HTERT RPE-1 (cell line): ENCODE measurements around the gene SIGLEC5.
"Not testable (repeated sequence)": the region's sequence is repeated elsewhere in the genome, so short reads cannot be mapped to it uniquely, and the experiment has no call there.

Experiments used
- in situ Hi-C: fragments of 300-500 bp; cut with MboI; formaldehyde crosslinking; loops from 4 replicates; pipeline ENCODE4 v1.14.3; 2020; ENCODE audit warnings: low sequenced_read_pairs

SIGLEC5 gene

GRCh38 chr19:51630315-51630714 is at the start of gene SIGLEC5:
TSS of gene SIGLEC5 (minus strand) at chr19:51630401. CDS start at chr19:51630335, 66 bp downstream.
- in situ Hi-C loops, result not testable (repeated sequence)

- in situ Hi-C loops, result no loop called here
These were observed 46.4 kb upstream of the SIGLEC5 start for GRCh38 chr19:51676566-51677083.

- in situ Hi-C loops, result not testable (repeated sequence)
These were observed 45.8 kb upstream of the SIGLEC5 start for GRCh38 chr19:51675911-51676565.

GRCh38 chr19:51668216-51668615 is 38.0 kb upstream of the SIGLEC5 start:
- in situ Hi-C loops, result no loop called here

GRCh38 chr19:51664997-51665396 is 34.8 kb upstream of the SIGLEC5 start:
- in situ Hi-C loops, result no loop called here

GRCh38 chr19:51664131-51664530 is 33.9 kb upstream of the SIGLEC5 start:
- in situ Hi-C loops, result no loop called here

GRCh38 chr19:51663650-51664049 is 33.4 kb upstream of the SIGLEC5 start:
- in situ Hi-C loops, result no loop called here

- in situ Hi-C loops, result no loop called here
These were observed 30.9 kb upstream of the SIGLEC5 start for GRCh38 chr19:51660975-51661600.

- in situ Hi-C loops, result no loop called here
These were observed 24.6 kb upstream of the SIGLEC5 start for GRCh38 chr19:51654783-51655182.

- in situ Hi-C loops, result no loop called here
These were observed 23.0 kb upstream of the SIGLEC5 start for GRCh38 chr19:51653162-51653561.

- in situ Hi-C loops, result no loop called here
These were observed 22.1 kb upstream of the SIGLEC5 start for GRCh38 chr19:51652266-51652665.

GRCh38 chr19:51651216-51651846 is 21.1 kb upstream of the SIGLEC5 start:
- in situ Hi-C loops, result no loop called here

GRCh38 chr19:51647318-51647717 is 17.1 kb upstream of the SIGLEC5 start:
- in situ Hi-C loops, result no loop called here

- in situ Hi-C loops, result not testable (repeated sequence)
These were observed 16.5 kb upstream of the SIGLEC5 start, which contains the start of gene SIGLEC14 for GRCh38 chr19:51646730-51647129. TSS of gene SIGLEC14 (minus strand) at chr19:51646825. CDS start at chr19:51646759, 66 bp downstream.

- in situ Hi-C loops, result no loop called here
These were observed 14.6 kb upstream of the SIGLEC5 start for GRCh38 chr19:51644636-51645271.

GRCh38 chr19:51641648-51642047 is 11.4 kb upstream of the SIGLEC5 start:
- in situ Hi-C loops, result no loop called here

- in situ Hi-C loops, result no loop called here
These were observed 10.2 kb upstream of the SIGLEC5 start for GRCh38 chr19:51640386-51640785.

GRCh38 chr19:51639916-51640315 is 9.7 kb upstream of the SIGLEC5 start:
- in situ Hi-C loops, result no loop called here

GRCh38 chr19:51637362-51637978 is 7.3 kb upstream of the SIGLEC5 start:
- in situ Hi-C loops, result no loop called here

- in situ Hi-C loops, result no loop called here
These were observed 1.9 kb upstream of the SIGLEC5 start for GRCh38 chr19:51632126-51632525.
